Uterus (tissue), 2 donors: ENCODE measurements around the gene ZNF331.

Source experiments
- POLR2A ChIP-seq, 2 donors: fragments of 450-650 bp; IDR thresholded peaks; one replicate each; pipeline ENCODE4 v1.6.1; 2016; ENCODE audit warnings: antibody characterized with exemption in 2 of 2, mild to moderate bottlenecking in 1 of 2, moderate library complexity in 1 of 2
- TF ChIP-seq, protein P1 (sequence below), 4 experiments: fragments of 200-600 bp in 2 of 4; fragments of 450-650 bp in 2 of 4; sonication (generic) in 2 of 4; IDR thresholded peaks; one replicate each; pipeline ENCODE4 v1.5.1; 2016 to 2019; ENCODE audit warnings: antibody characterized with exemption in 4 of 4, mild to moderate bottlenecking in 2 of 4, moderate library complexity in 1 of 4

DNA sequence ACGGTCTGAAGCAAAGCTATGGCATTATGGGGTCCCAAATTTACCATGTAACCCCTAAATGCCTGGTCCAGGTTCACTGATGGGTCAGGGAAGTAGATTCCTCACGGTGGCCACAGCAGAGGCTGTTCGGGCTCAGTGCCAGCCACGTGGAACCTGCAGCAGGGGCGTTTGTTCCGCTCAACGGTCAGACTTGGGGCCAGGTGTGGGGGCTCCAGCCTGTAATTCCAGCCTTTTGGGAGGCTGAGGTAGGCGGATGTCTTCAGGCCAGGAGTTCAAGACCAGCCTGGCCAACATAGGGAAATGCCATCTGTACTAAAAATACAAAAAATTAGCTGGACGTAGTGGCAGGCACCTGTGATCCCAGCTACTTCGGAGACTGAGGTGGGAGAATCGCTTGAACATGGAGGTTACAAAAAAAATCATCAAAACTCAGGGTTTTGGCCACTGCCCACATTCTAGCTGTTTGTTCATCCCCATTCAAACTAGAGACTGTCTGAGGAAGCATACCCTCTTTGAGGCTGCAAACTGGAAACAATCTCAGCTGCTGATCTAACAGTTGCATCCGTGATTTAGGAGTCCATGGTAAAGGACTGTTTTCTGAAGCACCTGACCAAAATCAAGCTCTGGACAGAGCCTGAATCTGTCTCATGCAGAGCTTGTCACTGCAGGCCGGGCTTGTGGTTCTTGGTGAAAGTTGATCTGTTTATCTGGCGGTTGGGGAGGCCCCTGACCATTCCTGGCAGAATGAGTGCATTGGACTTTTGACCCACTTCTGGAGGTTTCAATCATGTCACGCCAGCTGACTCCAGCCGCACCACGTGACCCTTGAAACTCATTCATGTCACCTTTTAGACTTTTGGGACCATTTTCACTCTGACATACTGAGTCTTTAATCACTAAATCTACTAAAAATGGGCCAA lies 30.2 kb upstream of the ZNF331 start:
- TF ChIP-seq, protein P1, sequence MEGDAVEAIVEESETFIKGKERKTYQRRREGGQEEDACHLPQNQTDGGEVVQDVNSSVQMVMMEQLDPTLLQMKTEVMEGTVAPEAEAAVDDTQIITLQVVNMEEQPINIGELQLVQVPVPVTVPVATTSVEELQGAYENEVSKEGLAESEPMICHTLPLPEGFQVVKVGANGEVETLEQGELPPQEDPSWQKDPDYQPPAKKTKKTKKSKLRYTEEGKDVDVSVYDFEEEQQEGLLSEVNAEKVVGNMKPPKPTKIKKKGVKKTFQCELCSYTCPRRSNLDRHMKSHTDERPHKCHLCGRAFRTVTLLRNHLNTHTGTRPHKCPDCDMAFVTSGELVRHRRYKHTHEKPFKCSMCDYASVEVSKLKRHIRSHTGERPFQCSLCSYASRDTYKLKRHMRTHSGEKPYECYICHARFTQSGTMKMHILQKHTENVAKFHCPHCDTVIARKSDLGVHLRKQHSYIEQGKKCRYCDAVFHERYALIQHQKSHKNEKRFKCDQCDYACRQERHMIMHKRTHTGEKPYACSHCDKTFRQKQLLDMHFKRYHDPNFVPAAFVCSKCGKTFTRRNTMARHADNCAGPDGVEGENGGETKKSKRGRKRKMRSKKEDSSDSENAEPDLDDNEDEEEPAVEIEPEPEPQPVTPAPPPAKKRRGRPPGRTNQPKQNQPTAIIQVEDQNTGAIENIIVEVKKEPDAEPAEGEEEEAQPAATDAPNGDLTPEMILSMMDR (IDR thresholded peaks at IDR 0.05) = no peak
- TF ChIP-seq POLR2A (IDR thresholded peaks at IDR 0.05) = no peak
